ENCODE data around the gene RAET1G. TPM values are rescaled to one million over a fixed set of nuclear protein-coding genes. Genes with fewer than 3 reads are reported as not detected.

RAET1G gene
- total RNA-seq, 1 donor from 2014 or later: 1.2 TPM

DNA sequence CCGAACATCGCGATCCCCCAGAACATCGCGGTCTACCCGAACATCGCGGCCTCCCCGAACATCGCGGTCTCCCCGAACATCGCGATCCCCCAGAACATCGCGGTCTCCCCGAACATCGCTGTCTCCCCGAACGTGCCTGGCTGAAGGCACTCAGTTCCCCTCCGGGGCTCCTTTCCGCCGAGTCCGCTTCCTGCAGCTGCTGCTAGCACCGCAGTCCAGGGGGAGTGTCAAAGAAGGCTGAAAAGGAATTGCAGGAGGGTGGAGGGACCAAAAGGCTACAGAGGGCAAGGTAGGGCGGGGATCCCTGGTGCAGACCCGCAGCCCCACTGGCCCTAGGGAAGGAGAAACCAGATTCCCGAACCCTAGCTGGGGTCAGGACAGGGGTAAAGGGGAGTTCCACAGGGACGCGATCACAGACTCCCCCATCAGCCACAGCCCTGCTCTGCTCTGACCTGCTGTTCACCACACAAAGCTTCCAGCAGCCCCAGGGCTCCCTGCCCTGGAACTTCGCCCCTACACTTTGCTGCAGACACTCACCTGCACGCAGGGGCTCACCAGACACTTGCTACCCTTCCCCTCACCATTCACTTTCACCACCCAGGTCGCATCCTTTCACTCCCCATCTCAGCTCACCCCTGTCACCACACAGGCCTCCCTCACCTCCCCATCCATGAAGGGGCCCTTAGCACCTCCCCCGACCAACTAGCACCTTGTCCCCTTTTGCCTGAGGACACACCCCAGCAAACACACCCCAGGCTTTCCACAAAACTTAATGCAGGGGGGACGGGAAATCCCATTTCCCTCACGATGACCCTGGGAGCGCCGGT is 42.5 kb upstream of the RAET1G start:
- intact Hi-C loops (cut with DNase I): no loop called here
- no peaks in the 10 kb centered on the region for H3K9me3 ChIP-seq
- peak overlapping the region; percentile 61 for H3K4me3 ChIP-seq
- DNase-seq: no peak
- H3K27ac ChIP-seq: no peak overlapping the region
- H3K36me3 ChIP-seq: no peaks in the 10 kb centered on the region
- TF ChIP-seq, protein P1, sequence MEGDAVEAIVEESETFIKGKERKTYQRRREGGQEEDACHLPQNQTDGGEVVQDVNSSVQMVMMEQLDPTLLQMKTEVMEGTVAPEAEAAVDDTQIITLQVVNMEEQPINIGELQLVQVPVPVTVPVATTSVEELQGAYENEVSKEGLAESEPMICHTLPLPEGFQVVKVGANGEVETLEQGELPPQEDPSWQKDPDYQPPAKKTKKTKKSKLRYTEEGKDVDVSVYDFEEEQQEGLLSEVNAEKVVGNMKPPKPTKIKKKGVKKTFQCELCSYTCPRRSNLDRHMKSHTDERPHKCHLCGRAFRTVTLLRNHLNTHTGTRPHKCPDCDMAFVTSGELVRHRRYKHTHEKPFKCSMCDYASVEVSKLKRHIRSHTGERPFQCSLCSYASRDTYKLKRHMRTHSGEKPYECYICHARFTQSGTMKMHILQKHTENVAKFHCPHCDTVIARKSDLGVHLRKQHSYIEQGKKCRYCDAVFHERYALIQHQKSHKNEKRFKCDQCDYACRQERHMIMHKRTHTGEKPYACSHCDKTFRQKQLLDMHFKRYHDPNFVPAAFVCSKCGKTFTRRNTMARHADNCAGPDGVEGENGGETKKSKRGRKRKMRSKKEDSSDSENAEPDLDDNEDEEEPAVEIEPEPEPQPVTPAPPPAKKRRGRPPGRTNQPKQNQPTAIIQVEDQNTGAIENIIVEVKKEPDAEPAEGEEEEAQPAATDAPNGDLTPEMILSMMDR (IDR thresholded peaks at IDR 0.05): no peak
- peaks cover 51% of the 10 kb centered on the region for H3K27me3 ChIP-seq
- no peak for ATAC-seq
- H3K4me1 ChIP-seq: peaks cover 13% of the 10 kb centered on the region

GRCh38 chr6:149964308-149965193 is 41.6 kb upstream of the RAET1G start:
- peaks cover 13% of the 10 kb centered on the region for H3K4me1 ChIP-seq
- H3K4me3 ChIP-seq: peak overlapping the region; percentile 61
- no peaks in the 10 kb centered on the region for H3K36me3 ChIP-seq
- DNase-seq: no peak
- H3K27ac ChIP-seq: no peak overlapping the region
- intact Hi-C loops (cut with DNase I): no loop called here
- no peaks in the 10 kb centered on the region for H3K9me3 ChIP-seq
- TF ChIP-seq, protein P1 (IDR thresholded peaks at IDR 0.05): no peak
- ATAC-seq: no peak
- peaks cover 57% of the 10 kb centered on the region for H3K27me3 ChIP-seq

DNA sequence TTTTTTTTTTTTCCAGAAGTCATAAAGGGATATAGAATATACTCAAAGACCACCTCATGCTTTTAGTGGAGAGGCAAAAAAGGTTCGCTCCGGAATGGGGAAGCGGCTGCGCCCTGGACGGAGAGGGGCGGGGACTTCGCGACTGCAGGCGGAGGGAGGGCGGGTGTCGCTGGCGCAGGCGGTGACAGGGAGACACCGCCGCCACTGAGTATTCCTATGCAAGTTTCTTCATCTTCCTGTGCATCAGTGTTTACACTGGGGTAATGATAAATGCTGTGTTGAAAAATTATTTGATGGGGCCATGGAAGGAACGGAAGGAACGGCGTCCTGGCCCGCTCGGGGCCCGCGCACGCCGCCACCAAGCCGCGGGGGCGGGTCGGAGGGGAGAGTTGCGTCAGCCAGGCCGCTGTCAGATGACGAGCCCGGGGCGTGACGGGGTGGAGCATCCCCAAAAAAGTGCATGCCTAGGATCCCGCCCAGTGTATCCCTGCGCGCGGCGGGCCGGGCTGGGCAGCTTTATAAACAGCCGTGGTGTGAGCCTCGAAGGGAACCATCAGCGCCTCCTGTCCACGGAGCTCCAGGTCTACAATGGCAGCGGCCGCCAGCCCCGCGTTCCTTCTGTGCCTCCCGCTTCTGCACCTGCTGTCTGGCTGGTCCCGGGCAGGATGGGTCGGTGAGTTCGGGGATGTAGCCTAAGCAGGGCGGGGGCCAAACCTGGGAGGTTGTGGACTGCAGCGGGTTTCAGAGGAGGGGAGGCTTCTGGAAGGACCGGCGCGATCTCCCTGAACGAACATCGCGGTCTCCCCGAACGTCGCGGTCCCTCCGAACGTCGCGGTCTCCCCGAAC is 40.8 kb upstream of the RAET1G start, which contains the start of gene ULBP1:
Gene ULBP1, plus strand, starts transcription at position 482 of the 846 bp plus-strand sequence. Its CDS starts 107 bp downstream, at position 589.
- intact Hi-C loops (cut with DNase I): no loop called here
- Histone ChIP-seq H3K9me3 (no peaks in the 10 kb centered on the region), H3K4me1 (peaks cover 13% of the 10 kb centered on the region), H3K36me3 (no peaks in the 10 kb centered on the region), H3K4me3 (peak within 1 kb of the TSS; percentile 61), H3K27me3 (peaks cover 66% of the 10 kb centered on the region), H3K27ac (no peak within 1 kb of the TSS)
- DNase-seq: peak; percentile 93
- peak; percentile 92 for ATAC-seq
- TF ChIP-seq, protein P1 (IDR thresholded peaks at IDR 0.05): peak; percentile 10

GRCh38 chr6:149963212-149963461 is 40.2 kb upstream of the RAET1G start:
- Histone ChIP-seq H3K4me1 (peaks cover 13% of the 10 kb centered on the region), H3K27me3 (peaks cover 67% of the 10 kb centered on the region), H3K36me3 (no peaks in the 10 kb centered on the region), H3K9me3 (no peaks in the 10 kb centered on the region), H3K27ac (no peak overlapping the region), H3K4me3 (peak overlapping the region; percentile 61)
- no peak for DNase-seq
- peak; percentile 1 for ATAC-seq
- TF ChIP-seq, protein P1 (IDR thresholded peaks at IDR 0.05): no peak
- intact Hi-C loops (cut with DNase I): no loop called here

DNA sequence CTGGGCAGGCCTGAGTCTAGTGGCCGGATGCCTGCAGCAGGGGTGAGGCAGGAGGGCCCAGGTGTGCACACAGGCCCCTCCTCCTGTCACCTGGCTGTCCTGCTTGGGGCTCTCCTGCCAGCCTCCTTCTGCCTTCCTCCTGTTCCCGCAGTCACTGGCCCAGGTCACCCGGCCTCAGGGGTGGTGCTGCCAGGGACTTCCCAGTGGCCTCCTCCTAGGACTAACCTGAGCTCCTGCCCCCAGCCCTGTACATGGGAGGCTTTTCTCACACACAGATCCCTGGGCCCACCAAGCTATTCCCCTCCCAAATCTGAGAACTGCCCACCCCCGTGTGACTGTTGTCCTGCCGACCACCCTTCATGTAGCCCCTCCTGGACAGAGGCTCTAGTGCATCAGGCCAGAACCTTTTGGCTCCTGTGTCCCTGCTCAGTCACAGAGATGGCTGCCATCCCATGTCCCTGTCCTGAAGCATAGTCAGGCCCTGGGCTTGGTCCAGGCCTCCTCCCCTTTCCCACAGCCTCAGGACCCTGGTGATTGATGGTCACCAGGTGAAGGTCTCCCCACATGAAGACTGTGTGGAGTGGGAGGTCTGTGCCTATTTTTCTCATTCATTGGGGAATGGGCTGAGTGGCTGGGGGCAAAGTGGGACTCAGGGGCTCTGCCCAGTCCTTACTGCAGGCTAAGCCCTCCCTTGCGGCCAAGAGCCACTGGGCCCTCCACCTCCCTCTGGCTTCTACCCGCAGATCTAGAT is 39.7 kb upstream of the RAET1G start:
- Histone ChIP-seq H3K9me3 (no peaks in the 10 kb centered on the region), H3K27ac (no peak overlapping the region), H3K4me3 (peak overlapping the region; percentile 61), H3K27me3 (peaks cover 72% of the 10 kb centered on the region), H3K36me3 (no peaks in the 10 kb centered on the region), H3K4me1 (peaks cover 13% of the 10 kb centered on the region)
- intact Hi-C loops (cut with DNase I): no loop called here
- no peak for DNase-seq
- ATAC-seq: no peak
- TF ChIP-seq, protein P1 (IDR thresholded peaks at IDR 0.05): no peak
